Amygdala (tissue), 56 donors: ENCODE measurements around the gene ILF3.
A peak's percentile ranks its signal among the peaks of the same experiment; 100 is the strongest.
"Not testable (repeated sequence)": the region's sequence is repeated elsewhere in the genome, so short reads cannot be mapped to it uniquely, and the experiment has no call there.

Experiments used
- DNase-seq, 56 donors: peaks; one replicate each; lab custom pipeline; 2025; lab: John Stamatoyannopoulos, UW

ILF3 gene

DNA sequence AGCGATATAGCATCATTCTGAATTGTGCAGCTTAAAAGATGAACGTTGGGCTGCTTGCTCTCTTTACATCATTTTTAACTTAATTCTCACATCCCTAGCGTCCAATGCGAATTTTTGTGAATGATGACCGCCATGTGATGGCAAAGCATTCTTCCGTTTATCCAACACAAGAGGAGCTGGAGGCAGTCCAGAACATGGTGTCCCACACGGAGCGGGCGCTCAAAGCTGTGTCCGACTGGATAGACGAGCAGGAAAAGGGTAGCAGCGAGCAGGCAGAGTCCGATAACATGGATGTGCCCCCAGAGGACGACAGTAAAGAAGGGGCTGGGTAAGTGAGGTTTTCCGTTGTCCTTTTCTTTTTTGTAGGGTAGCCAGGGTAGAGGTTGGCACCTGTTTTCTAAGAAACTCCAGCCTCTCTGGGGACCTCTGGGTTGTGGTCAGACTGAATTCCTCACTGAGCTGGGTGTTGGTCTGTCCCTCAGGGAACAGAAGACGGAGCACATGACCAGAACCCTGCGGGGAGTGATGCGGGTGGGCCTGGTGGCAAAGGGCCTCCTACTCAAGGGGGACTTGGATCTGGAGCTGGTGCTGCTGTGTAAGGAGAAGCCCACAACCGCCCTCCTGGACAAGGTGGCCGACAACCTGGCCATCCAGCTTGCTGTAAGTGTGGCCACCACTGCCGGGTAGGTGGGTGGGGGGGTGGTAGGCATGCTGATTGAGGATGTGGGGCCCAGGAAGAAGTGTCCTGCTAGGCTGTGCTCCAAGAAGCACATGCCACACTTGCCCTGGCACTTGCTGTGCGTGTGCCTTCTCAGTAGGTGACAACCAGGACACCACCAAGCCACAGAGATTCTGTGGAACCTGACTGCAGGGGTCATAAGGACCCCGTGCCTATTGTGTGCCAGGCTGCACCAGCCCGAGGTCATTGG is 17.0 kb downstream of the ILF3 start:
- no peak for DNase-seq

DNA sequence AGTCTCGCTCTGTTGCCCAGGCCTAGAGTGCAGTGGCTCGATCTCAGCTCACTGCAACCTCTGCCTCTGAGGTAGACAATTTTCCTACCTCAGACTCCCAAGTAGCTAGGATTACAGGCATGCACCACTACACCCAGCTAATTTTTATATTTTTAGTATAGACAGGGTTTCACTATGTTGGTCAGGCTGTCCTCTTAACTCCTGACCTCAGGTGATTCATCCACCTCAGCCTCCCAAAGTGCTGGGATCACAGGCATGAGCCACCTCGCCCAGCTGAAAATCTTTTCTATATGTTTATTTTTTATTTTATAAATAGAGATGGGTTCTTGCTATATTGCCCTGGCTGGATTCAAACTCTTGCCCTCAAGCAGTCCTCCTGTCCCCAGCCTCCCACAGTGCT is 17.8 kb downstream of the ILF3 start:
- DNase-seq, result not testable (repeated sequence)

DNA sequence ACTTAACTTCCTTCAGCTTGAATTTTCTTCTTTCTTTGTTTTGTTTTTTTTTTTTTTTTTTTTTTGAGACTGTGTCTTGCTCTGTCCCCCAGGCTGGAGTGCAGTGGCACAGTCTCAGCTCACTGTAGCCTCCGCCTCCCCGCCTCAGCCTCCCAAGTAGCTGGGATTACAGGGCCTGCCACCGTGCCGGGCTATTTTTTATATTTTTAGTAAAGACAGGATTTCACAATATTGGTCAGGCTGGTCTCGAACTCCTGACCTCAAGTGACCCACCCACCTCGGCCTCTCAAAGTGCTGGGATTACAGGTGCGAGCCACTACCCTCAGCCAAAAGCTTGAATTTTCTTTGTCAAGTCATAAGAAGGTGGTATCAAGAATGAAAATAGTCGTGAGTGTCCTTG is 21.1 kb downstream of the ILF3 start:
- not testable (repeated sequence) for DNase-seq

DNA sequence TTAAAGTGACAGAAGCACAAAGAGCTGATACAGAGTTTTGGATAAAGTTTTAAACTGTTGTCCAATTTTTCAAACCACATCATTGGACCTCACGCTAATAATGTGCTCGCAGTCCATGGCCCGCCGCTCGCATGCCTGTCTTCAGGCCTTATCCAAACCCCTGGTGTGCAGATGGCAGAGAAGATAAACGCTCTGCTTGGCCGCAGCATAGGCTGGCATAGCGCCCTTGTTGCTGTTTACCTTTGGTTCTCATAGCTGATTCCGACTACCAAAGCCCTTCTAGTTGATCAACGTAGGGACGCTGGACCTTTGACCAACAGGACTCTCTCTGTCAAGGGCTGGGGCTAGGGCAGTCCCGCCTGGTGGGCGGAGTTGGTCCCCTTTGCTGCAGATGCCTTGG is 23.6 kb downstream of the ILF3 start:
- DNase-seq, result no peak

DNA sequence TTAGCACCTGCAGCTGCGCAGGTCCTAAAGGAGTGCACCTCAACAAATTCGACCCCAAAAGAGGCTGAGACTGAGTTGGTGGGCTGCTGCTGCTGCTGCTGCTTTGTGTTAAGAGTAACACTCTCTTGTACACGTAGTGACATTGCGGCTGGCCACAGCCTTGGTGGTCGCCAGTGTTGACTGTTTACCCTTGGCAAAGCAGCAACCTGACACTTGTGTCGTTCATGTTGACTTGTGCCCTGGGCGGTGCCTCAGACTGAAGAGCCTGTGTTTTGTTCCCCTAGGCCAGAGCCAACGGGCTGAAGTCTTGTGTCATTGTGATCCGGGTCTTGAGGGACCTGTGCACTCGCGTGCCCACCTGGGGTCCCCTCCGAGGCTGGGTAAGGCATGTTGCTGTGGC is 24.7 kb downstream of the ILF3 start:
- no peak for DNase-seq

DNA sequence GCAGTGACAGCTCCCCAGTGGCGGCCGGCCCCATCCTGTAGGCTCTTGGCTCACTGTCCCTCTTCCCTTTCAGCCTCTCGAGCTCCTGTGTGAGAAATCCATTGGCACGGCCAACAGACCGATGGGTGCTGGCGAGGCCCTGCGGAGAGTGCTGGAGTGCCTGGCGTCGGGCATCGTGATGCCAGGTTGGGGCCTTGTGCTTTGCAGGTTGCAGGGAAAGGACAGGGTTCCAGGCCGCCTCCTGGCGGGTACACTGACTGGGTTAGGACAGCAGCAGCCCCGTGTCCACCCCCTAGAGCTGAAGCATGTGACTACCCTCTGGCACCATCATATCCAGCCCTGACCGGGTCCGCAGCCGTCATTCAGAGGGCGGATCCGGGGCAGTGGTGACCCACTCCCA is 25.6 kb downstream of the ILF3 start:
- no peak for DNase-seq

DNA sequence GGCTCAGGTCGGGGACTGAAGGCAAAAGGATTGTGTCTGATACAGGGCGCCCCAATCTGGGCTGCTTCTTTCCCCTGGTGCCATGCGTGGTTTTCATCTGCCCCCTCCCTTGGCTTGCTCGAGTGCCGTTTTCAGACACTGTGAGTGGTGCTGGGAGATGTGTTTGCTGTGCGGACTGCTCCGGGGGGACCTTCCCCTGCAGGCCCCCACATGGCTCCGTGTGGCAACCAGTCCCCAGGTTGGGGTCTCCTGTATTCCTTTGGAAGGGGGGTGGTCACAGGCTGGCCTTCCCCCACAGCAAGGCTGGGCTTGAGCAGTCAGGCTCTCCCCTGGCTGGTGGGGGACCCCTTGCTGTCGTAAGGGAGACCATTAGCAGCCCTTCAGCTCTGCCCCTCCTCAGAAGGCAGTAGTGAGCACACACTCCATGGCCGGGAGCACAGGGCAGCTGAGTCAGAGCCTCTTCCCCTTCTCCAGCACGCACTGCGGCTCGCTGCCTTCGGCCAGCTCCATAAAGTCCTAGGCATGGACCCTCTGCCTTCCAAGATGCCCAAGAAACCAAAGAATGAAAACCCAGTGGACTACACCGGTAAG is 26.5 kb downstream of the ILF3 start:
- DNase-seq, result no peak

DNA sequence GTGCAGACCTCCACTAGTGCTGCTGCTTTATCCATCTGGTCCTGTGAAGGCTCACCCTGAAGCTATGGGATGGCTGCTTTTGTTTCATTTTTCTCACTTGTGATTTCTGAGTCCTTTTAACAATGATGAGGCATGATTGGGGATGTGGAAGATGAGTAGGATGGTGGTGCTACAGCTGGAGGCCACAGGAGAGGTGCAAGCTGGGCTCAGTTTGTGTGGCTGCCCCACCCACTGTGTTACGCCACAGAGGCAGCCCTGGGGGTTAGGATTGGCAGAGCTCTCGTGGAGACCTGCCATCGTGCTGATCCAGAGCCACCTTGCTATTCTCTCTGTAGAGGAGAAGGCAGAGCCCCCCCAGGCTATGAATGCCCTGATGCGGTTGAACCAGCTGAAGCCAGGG is 27.5 kb downstream of the ILF3 start:
- DNase-seq, result no peak

DNA sequence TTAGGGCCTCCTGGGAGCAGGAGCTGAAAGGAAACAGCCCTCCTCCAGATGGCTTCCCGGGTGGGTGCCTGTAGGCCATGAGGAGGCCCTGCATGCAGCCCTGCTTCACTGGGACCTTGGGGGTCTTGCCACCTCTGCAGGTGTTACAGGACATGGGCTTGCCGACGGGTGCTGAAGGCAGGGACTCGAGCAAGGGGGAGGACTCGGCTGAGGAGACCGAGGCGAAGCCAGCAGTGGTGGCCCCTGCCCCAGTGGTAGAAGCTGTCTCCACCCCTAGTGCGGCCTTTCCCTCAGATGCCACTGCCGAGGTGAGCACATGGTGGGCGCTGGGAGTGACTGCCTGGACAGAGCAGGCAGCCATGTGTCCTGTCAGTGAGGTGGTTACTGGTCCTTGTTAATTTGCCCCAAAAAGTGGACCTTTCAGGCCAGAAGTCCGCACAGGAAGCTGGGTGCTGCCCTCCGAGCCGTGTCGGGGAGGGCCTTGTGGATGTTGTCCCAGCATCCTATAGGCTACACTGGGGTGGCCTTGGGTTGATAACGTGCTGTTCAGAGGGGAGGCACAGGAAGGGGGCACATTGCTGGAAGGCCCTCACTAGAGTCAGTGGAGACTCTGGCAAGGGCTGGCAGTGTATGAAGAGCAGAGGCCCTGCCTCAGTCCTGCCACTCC is 28.4 kb downstream of the ILF3 start:
- DNase-seq, result no peak

DNA sequence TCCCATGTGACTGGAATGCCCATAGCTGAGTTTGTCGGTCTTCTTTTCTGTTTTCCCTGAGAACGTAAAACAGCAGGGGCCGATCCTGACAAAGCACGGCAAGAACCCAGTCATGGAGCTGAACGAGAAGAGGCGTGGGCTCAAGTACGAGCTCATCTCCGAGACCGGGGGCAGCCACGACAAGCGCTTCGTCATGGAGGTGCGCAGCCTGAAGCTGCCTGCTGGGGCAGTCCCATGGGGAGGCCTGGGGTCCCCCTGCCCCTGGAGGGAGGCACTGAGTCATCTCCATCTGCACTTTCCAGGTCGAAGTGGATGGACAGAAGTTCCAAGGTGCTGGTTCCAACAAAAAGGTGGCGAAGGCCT is 28.9 kb downstream of the ILF3 start:
- DNase-seq, result no peak

DNA sequence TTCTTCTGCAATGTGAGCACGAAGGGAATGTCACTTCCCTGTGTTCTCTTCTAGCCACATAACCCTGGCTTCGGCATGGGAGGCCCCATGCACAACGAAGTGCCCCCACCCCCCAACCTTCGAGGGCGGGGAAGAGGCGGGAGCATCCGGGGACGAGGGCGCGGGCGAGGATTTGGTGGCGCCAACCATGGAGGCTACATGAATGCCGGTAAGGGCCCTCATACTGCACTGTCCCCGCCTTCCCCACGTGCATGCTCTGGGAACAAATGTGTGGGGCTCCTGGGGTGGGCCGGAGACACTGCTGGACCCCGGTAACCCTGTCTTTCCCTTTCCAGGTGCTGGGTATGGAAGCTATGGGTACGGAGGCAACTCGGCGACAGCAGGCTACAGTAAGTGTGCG is 29.4 kb downstream of the ILF3 start:
- DNase-seq, result no peak

DNA sequence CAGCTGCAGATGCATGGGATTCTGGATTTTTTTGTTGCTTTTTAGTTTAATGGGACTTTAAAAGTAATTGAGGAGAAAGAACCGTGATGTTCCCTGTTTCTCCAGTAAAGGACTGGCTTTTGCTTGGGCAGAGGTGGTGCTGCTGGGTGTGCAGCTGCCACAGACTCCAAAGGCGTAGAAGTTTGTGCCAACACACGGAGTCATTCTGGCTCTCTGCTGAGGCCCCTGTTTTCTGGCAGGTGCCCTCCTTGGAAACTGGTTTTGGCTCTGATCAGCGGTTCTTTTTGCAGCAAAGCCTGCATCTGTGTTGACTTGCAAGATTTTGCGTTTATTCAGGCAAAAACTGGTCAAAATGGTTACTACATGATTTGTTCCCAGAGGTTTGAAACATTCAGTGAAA is 31.1 kb downstream of the ILF3 start:
- DNase-seq, result peak in 31 of 56 donors; percentile 3 to 68 (median 30)

DNA sequence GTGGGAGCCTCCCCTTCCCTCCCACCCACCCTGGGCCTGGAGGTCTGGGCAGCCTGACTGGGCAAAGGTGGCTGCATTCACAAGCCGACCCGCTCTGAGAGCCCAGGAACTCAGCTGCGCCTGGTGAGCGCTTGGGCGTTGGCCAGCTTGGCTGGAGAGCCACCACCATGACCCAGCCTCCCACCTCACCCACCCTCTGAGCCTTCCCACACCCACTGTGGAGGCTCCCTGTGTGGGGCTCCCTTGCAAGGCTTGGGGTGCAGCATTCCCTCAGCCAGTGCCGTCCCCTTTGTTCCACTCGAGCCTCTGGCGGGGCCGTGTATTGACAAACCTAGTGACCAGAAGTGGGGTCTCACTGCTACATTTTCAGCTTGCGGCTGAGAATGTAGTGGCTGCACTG is 32.0 kb downstream of the ILF3 start:
- DNase-seq, result peak in 8 of 56 donors; percentile 6 to 45 (median 10)

DNA sequence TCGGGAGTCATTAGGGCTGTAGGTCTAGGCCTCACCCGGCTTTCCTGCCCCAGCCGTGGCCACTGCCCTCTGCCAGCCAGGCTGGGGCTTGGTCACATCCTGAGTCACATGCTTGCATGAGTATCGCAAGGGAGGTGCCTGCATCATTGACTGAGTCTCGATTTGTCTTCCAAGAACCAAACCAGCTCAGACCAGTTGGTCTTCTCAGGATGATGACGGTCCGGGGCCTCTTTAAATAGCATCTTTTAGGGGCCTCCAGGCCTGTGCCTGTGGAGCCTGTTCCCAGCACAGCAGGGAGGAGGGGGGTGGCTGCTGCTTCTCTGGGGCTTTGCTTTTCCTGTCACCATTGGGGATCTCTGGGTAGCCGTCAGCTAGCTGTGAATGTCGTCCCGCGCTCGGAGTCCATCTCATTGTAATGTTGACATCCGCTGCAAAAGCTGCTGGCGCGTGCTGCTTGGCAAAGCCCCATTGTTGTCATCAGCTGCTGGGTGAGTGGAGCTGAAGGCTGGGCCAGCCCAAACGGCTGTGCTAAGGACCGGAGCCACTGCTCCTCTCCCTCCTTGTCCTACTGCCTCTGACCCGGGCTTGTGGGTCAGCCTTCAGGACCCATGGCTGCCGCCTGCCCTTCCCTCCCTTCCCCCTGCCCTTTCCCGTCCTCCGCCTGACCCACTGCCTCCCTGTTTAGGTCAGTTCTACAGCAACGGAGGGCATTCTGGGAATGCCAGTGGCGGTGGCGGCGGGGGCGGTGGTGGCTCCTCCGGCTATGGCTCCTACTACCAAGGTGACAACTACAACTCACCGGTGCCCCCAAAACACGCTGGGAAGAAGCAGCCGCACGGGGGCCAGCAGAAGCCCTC is 32.7 kb downstream of the ILF3 start:
- DNase-seq, result peak in 54 of 56 donors; percentile 8 to 94 (median 64)

DNA sequence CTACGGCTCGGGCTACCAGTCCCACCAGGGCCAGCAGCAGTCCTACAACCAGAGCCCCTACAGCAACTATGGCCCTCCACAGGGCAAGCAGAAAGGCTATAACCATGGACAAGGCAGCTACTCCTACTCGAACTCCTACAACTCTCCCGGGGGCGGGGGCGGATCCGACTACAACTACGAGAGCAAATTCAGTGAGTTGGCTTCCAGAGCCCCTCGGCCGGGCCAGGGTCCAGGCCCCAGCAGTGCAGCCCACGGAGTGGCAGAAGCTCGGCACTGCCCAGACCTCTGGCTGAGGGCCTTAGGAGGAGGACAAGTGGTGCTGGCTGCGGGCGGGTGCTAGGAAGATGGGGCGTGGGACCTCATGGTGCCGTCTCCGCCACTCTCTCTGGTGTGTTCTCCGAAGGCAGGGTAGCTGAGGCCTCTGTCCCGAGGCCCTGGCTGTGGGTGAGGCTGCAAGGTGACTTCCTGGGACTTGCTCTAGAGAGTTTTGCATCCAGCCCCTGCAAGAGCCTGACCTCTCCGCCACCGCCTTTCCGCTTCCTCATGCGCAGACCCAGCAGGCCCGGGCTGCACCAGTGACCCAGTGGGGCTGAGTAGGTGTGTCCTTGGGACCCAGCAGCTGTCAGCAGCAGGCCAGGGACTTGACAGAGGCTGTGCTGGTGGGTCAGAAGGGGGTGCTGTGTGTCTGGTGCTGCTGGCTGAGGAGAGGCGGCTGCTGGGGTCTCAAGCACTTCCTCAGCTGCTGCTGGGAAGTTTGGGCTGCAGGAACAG is 33.6 kb downstream of the ILF3 start:
- peak in 1 of 56 donors; percentile 21 for DNase-seq

DNA sequence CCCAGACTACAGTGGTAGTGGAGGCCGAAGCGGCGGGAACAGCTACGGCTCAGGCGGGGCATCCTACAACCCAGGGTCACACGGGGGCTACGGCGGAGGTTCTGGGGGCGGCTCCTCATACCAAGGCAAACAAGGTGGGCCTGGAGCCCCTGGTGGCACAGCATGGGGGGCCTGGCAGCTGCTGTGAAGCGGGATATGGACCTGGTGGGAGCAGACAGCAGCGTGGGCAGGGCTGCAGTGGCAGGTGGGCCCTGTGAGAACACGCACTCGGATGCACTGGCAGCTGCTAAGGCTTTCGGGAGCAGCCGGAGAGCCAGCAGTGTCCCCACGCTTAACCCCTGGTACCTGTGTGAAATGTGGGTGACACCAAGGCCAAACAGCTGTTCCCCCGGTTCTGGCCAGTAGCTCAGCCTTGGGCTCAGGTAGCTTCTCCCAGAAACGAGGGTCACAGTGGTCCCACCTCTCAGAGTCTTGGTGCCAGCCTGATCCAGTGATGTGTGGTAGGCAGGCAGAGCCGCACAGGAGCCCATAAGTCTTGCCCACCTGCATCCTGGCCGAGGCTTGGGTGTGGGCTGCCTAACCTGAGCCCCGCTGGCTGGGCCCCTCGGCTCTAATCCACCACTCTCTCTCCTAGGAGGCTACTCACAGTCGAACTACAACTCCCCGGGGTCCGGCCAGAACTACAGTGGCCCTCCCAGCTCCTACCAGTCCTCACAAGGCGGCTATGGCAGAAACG is 34.6 kb downstream of the ILF3 start:
- no peak for DNase-seq

DNA sequence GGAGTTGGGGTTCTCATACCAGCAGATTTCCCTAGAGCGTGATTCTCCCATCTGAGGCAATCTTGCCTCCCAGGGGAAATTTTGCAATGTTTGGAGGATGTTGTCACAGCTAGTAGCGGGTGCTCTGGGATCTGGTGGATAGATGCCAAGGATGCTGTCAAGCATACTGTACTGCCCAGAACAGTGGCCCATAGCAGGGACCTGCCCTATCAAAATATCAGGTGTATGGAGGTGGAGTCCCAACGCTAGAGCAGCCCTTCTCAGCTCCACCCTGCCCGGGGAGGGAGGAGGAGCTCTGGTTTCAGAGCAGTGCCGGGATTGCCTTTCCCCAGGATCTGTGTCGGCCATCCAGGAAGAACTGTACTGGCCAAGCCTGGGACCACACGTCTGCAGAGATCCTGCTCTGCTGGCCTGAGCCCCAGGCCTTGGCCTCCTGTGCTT is 36.2 kb downstream of the ILF3 start:
- DNase-seq, result no peak

DNA sequence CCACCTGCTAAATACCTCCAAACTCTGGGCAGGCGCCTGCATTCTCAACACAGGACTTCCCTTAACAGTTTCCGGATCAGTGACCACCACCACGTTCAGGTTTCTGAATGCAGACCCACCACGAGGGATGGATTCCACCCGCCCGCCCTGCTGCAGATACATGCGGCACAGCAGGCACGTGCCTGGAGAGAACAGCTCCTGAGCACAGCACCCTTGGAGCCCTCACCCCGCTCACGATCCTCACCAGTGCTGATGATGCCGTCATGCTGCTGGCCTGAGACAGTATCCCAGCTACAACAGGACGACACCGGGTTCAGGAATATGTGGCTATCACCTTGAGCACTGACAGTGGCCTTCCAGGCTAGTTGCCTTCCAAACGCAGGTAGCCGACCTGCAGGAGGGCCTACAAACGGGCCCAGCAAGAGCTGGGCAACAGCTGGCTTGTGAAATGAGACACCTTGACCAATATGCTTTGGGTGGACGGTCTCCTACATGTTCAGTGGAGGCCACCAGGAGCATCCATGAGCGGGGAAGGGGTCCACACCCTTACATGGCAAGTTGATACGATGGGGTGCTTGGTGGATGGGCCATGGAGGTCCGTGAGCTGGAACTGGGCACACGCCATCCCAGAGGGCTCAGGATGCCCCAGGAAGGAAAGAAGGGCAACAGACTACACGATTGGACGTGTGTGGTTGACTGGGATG is 37.2 kb downstream of the ILF3 start:
- DNase-seq, result no peak
